Neural cell (in vitro differentiated cells): ENCODE data around the gene CYP3A4.

Source experiments
- EZH2 ChIP-seq: fragments of 200-600, 300-800 bp; shearing (Covaris generic), sonication (generic); IDR thresholded peaks from 2 replicates; pipeline ENCODE4 v1.6.1; 2014; ENCODE audit warnings: antibody characterized with exemption, low read length, borderline replicate concordance, mild to moderate bottlenecking; ENCODE audit not compliant: insufficient read depth, poor library complexity, severe bottlenecking
- TF ChIP-seq, protein P1 (sequence below): fragments of 450-650 bp; IDR thresholded peaks from 2 replicates; pipeline ENCODE4 v1.5.1; 2014; ENCODE audit warnings: antibody characterized with exemption, mild to moderate bottlenecking, moderate library complexity; ENCODE audit not compliant: poor library complexity, severe bottlenecking

DNA sequence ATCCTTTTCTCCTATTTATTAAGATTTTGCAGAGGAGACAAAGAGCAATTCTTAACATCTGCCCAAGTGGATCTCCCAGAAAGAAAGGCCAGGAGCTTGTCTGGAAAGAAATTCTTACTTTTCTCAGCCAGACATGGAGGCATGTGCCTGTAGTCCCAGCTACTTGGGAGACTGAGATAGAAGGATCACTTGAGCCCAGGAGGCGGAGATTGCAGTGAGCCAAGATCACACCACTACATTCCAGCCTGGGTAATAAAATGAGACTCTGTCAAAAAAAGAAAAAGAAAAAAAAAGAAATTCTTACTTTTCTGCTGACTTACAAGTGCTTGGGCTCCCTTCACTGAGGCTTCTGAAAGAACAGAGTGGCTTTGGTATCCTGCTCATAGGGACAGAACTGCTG is 41.5 kb upstream of the CYP3A4 start:
- TF ChIP-seq EZH2 = no peak
- TF ChIP-seq, protein P1, sequence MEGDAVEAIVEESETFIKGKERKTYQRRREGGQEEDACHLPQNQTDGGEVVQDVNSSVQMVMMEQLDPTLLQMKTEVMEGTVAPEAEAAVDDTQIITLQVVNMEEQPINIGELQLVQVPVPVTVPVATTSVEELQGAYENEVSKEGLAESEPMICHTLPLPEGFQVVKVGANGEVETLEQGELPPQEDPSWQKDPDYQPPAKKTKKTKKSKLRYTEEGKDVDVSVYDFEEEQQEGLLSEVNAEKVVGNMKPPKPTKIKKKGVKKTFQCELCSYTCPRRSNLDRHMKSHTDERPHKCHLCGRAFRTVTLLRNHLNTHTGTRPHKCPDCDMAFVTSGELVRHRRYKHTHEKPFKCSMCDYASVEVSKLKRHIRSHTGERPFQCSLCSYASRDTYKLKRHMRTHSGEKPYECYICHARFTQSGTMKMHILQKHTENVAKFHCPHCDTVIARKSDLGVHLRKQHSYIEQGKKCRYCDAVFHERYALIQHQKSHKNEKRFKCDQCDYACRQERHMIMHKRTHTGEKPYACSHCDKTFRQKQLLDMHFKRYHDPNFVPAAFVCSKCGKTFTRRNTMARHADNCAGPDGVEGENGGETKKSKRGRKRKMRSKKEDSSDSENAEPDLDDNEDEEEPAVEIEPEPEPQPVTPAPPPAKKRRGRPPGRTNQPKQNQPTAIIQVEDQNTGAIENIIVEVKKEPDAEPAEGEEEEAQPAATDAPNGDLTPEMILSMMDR = no peak
